Dendritic cell treated with granulocyte-macrophage colony-stimulating factor and Interleukin-4, amounts not matched to agents 40 ng/mL and 50 ng/mL, for 4 days (primary cell): ENCODE results near the gene AUTS2.

Experiments
- H3K27ac Mint-ChIP-seq: one replicate; pipeline ENCODE4 v1.8.0; 2022; ENCODE audit warnings: mild to moderate bottlenecking, mixed read lengths
- H3K27me3 Mint-ChIP-seq: one replicate; pipeline ENCODE4 v1.8.0; 2022; ENCODE audit warnings: mild to moderate bottlenecking, mixed read lengths
- H3K36me3 Mint-ChIP-seq: one replicate; pipeline ENCODE4 v1.8.0; 2022; ENCODE audit warnings: low read depth, mixed read lengths
- H3K4me1 Mint-ChIP-seq: one replicate; pipeline ENCODE4 v1.8.0; 2022; ENCODE audit warnings: low read depth, mixed read lengths
- H3K4me3 Mint-ChIP-seq: one replicate; pipeline ENCODE4 v1.8.0; 2022; ENCODE audit warnings: mild to moderate bottlenecking, moderate library complexity, mixed read lengths
- H3K9me3 Mint-ChIP-seq: one replicate; pipeline ENCODE4 v1.8.0; 2022; ENCODE audit warnings: mixed read lengths
- intact Hi-C: fragments of 100-400 bp; cut with micrococcal nuclease; formaldehyde crosslinking; loops from one replicate; pipeline ENCODE4 v1.15.0; 2022

The AUTS2 gene

DNA sequence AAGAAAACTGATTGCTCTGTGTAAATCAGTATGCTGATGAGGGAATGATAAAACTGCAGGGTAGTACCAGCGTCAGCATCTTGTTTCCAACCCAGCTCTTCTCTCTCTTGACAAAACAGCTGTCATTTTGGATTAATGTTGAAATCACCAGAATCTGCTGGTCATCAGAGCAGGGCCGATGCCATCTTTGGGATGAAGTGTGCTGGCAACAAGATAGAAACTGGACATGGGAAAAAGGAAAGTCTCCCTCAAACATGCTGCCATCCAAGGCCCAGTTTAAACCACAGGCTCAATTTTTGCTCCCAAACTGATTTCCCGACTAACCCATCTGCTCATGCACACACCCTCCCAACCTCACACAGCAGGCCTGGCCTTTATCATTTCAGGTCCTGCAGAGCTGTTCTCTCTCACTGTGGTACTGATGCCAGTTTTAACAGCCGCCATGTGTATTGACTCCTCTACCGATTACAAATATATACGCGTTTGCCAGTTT, 285.2 kb downstream of the AUTS2 start:
- Mint-ChIP-seq H3K27me3 (no peaks in the 10 kb centered on the region), H3K9me3 (no peaks in the 10 kb centered on the region), H3K36me3 (no peaks in the 10 kb centered on the region), H3K27ac (no peak overlapping the region), H3K4me1 (no peaks in the 10 kb centered on the region), H3K4me3 (no peak overlapping the region)
- intact Hi-C loops: no loop called here

DNA sequence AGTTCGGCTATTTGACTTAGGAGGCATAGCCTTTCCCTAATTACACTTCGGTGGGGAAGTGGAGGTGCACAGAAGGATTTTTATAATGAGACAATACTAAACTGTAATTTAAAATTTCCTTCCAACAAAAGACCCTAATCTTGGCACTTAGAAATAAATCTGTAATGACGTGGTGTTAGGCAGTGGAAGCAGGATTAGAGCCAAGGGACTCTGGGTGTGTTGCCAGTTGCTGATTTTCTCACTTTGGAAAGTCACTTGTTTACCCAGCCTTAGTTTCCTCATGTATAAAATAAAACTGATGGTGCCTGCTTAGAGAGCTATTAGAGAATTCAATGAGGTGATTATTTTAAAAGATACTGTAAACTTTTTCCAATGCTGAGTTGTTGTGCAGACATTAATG, 287.2 kb downstream of the AUTS2 start:
- Mint-ChIP-seq H3K9me3 (no peaks in the 10 kb centered on the region), H3K4me1 (no peaks in the 10 kb centered on the region), H3K36me3 (no peaks in the 10 kb centered on the region), H3K27ac (no peak overlapping the region), H3K4me3 (no peak overlapping the region), H3K27me3 (no peaks in the 10 kb centered on the region)
- intact Hi-C loops: no loop called here

DNA sequence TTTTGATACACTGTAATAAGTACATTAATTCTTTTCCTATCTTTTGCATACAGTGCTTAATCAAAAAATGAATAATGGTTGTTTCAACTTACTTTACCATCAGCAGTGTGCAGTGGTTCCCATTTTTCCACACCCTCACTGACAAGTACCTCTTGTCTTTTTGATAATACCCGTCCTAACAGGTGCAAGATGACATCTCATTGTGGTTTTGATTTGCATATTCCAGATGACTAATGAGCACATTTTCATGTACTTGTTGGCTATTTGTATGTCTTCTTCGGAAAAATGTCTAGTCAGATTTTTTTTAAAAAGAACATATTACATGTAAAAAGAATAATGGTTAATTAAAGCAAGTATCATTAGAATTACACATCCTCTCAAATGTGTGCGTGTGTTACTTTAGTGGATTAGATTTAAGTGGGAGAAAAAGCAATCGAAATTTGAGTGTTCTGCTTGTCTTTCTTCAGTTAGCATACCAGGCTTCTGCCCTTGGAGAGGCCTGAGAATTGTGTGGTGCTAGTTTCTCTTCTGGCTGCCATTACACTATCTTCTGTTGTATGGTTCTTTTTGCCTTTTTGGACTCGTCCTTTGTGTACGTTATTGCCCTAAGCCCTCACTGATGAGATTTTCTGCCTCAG, 291.2 kb downstream of the AUTS2 start:
- Mint-ChIP-seq H3K9me3 (no peaks in the 10 kb centered on the region), H3K4me1 (no peaks in the 10 kb centered on the region), H3K36me3 (no peaks in the 10 kb centered on the region), H3K27me3 (no peaks in the 10 kb centered on the region), H3K4me3 (no peak overlapping the region), H3K27ac (no peak overlapping the region)
- intact Hi-C loops: no loop called here

DNA sequence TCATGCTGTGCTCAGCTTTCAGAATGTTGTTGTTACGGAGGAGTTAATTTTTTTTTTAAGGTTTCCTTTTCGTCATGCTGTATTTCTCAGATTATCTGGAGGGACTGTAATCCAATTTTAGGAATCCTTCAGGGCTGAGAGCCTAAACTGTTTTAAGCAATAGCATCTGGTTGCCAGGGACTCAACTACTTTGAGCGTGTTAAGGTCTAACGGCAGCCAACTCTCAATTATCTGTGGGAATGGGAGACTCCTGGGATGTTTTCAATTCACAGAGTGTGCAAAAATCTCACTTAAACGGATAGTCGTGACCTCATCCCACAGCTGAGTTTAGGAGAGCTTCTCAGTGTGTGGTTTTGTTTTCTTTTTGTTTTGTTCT, 291.7 kb downstream of the AUTS2 start:
- intact Hi-C loops: no loop called here
- H3K27me3 Mint-ChIP-seq: no peaks in the 10 kb centered on the region
- H3K36me3 Mint-ChIP-seq: no peaks in the 10 kb centered on the region
- no peaks in the 10 kb centered on the region for H3K9me3 Mint-ChIP-seq
- H3K27ac Mint-ChIP-seq: no peak overlapping the region
- no peaks in the 10 kb centered on the region for H3K4me1 Mint-ChIP-seq
- H3K4me3 Mint-ChIP-seq: no peak overlapping the region

DNA sequence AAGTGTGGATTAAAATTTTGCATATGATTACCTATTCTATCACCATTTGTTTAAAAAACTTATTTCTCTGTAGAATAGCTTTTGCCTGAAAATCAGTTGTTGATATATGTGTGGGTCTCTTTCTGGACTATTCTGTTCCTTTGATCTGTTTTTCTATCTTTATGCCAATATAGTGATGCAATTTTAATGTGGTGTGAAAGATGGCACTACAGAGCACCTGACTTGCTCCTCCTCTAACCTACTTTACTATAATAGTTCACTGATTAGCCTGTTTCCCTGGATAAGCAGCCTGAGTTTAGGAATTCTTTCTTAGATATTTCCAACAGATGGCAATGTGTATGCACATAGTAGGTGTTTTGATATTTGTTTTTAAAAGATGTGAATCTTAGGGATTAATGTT, 294.5 kb downstream of the AUTS2 start:
- no peak overlapping the region for H3K27ac Mint-ChIP-seq

DNA sequence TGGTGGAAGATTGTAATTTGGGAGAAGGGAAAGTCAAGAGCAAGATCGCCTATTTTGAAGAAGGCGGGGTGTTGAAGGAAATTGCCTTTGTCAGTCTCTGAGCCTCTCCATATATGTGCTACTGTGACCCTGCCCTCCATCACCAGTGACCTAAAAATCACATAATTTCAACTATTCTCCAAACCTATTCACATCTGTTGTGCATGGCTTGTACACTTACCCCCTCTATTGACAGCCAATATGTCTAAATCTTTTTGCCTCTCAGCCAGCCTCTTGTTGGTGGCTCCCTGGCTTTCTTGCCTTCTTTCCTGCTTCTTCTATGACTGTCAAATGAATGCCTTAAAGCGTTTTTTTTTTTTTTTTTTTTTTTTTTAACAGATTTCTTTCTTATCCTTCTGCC, 295.6 kb downstream of the AUTS2 start:
- Mint-ChIP-seq H3K4me1 (no peaks in the 10 kb centered on the region), H3K27me3 (no peaks in the 10 kb centered on the region), H3K36me3 (no peaks in the 10 kb centered on the region), H3K27ac (no peak overlapping the region), H3K9me3 (no peaks in the 10 kb centered on the region), H3K4me3 (no peak overlapping the region)
- intact Hi-C loops: no loop called here

More for the DNA sequence above, 294.5 kb downstream of the AUTS2 start:
- Mint-ChIP-seq H3K4me3 (no peak overlapping the region), H3K9me3 (no peaks in the 10 kb centered on the region), H3K36me3 (no peaks in the 10 kb centered on the region), H3K4me1 (no peaks in the 10 kb centered on the region), H3K27me3 (no peaks in the 10 kb centered on the region)
- intact Hi-C loops: no loop called here

DNA sequence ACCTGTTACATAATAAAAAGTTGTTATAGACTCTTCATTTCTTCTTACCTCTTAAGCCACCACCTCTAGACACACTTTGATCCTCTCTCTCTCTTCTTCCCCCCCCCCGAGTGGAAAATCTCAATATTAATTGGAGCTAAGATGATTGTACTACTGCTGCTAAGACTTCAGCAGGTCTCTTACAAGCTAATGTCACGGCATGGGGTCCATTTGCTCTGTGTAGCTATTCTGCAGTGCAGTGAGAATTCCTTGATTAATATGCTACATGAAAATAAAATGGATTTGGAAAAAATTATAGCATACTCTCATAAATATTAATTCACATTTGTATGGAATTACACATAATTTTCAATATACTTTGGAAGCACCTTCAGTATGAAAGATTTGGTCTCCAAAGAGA, 297.2 kb downstream of the AUTS2 start:
- Mint-ChIP-seq H3K27me3 (no peaks in the 10 kb centered on the region), H3K9me3 (no peaks in the 10 kb centered on the region), H3K4me3 (no peak overlapping the region), H3K36me3 (no peaks in the 10 kb centered on the region), H3K4me1 (no peaks in the 10 kb centered on the region), H3K27ac (no peak overlapping the region)
- intact Hi-C loops: no loop called here

DNA sequence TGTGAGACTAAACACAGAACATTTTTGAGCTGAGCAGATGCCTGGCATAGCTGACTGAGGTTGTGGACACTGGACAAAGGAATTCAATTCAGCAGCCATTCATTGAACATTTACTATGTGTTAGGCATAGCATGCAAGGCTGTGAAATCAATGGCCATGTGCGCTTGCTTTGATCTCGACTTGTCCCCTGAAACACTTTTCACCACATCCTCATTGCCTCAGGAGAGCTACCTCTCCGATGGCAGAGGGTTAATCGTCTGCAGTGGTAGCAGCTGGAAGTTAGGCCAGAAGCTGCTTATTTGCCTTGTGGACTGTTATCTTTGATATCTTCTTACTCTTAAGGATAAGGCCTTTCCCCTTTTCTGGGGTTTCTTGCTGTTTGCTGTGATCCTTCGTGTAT, 297.8 kb downstream of the AUTS2 start:
- Mint-ChIP-seq H3K27ac (no peak overlapping the region), H3K4me3 (no peak overlapping the region), H3K36me3 (no peaks in the 10 kb centered on the region), H3K4me1 (no peaks in the 10 kb centered on the region), H3K27me3 (no peaks in the 10 kb centered on the region), H3K9me3 (no peaks in the 10 kb centered on the region)
- intact Hi-C loops: no loop called here

DNA sequence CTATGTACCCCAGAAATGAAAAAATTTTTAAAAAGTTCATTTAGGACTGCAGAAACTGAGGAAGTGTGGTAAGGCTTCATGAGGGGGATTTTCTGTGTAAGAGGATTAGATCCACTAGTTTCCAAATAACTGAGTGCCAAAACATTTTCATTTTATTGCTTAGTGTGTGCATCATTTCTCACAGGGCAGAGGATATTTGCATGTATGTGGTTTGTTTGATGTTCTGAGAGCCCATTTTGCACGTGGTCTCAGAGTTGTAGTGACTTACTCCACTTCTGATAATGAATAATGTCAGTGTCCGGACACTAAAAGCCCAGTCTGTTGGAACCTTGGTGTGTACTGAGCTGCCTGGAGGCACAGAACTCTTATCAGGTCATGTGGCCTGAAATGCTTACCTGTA, 299.9 kb downstream of the AUTS2 start:
- H3K27ac Mint-ChIP-seq: no peak overlapping the region
- no peaks in the 10 kb centered on the region for H3K27me3 Mint-ChIP-seq
- H3K4me3 Mint-ChIP-seq: no peak overlapping the region
- no peaks in the 10 kb centered on the region for H3K36me3 Mint-ChIP-seq
- no peaks in the 10 kb centered on the region for H3K4me1 Mint-ChIP-seq
- H3K9me3 Mint-ChIP-seq: no peaks in the 10 kb centered on the region
- intact Hi-C loops: no loop called here

DNA sequence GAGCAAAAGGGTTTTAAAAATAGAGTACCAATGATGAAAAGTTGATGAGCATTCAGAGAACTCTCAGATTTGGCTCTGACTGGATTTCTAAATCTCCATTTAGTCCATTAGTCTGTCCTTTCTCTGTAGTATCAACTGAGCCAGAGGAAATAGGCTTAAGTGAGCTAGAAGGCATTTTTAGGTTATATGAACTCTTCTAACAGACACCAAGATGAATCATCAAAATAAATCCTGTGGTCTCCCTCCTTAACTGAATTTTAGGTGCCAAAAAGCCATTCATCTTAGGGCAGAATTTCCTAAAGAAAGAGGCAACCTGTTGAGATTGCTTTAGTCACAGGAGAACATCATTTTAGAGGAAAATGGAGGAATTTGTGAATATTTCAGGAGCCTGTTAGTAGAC, 305.1 kb downstream of the AUTS2 start:
- Mint-ChIP-seq H3K27ac (no peak overlapping the region), H3K4me3 (no peak overlapping the region), H3K9me3 (no peaks in the 10 kb centered on the region), H3K4me1 (no peaks in the 10 kb centered on the region), H3K27me3 (no peaks in the 10 kb centered on the region), H3K36me3 (no peaks in the 10 kb centered on the region)
- intact Hi-C loops: no loop called here

DNA sequence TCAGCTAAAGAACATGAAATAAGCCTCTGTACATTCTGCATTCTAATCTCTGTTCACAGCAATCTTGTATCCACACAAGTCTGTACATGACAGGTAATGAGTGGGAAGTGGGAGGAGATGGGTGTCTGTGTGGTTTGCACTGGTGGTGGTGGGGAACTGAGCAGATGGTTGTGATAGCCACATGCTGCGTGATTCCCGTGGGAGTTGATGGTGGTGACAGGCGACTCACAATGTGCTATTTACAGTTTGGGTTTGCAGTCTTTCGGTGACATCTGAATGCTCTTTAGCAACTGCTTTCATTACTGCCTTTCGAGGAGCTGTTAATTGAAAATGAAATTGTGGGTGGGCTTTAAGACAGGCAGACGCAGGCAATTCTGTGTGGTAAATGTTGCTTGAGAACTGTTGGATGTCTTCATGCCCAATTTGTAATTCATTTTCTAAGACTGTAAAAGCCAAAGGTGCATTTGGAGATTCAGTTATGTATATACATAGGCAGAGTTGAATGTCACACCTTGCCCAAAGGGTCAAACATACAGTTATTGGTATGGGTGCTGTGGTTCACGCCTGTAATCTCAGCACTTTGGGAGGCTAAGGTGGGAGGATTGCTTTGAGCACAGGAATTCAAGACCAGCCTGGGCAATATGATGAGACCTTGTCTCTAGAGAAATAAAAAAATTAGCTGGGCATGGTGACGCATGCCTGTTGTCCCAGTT, 308.2 kb downstream of the AUTS2 start:
- intact Hi-C loops: no loop called here

DNA sequence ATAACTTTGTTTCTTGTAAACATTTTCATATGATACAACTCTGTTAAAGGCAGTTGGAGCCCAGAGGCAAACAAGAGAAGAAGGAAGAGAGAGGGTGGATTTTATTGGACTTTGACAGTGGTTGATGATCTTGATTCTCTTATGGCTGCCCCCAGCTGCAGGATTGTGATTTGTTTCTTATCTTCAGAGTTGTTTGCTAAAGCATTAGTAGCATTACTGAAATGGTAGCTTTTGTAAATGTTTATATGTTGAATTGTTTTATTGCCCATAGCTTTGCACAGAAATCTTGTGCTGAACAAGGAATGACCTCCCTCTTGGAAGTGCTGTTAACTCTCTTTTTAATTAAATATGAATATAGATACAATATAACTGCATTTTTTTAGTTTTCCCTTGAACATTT, 309.4 kb downstream of the AUTS2 start:
- Mint-ChIP-seq H3K27me3 (no peaks in the 10 kb centered on the region), H3K4me3 (no peak overlapping the region), H3K9me3 (peaks cover 13% of the 10 kb centered on the region), H3K4me1 (no peaks in the 10 kb centered on the region), H3K27ac (no peak overlapping the region), H3K36me3 (no peaks in the 10 kb centered on the region)
- intact Hi-C loops: no loop called here

More for the DNA sequence above, 308.2 kb downstream of the AUTS2 start:
- Mint-ChIP-seq H3K4me3 (no peak overlapping the region), H3K27ac (no peak overlapping the region), H3K4me1 (no peaks in the 10 kb centered on the region), H3K36me3 (no peaks in the 10 kb centered on the region), H3K27me3 (no peaks in the 10 kb centered on the region), H3K9me3 (peaks cover 8% of the 10 kb centered on the region)

DNA sequence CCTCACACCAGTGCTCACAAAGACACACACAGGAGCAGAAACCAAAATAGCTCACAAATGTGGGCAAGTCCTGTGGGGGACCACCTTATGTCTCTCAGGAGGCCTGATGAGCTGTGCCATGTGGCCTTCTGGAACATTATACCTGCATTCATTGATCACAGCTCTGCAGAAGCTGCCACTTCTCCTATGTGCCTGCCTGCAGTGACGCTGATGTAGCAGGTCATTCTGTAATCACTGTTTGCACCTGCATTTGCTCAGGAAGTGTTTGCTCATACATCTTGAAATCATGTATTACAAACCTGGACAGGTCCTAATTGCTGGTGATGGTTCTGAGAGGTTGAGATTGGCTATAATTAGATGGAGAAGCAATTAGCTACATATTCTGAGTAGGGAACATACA, 310.2 kb downstream of the AUTS2 start:
- intact Hi-C loops: no loop called here
- Mint-ChIP-seq H3K4me3 (no peak overlapping the region), H3K9me3 (peaks cover 13% of the 10 kb centered on the region), H3K36me3 (no peaks in the 10 kb centered on the region), H3K4me1 (no peaks in the 10 kb centered on the region), H3K27ac (no peak overlapping the region), H3K27me3 (no peaks in the 10 kb centered on the region)

DNA sequence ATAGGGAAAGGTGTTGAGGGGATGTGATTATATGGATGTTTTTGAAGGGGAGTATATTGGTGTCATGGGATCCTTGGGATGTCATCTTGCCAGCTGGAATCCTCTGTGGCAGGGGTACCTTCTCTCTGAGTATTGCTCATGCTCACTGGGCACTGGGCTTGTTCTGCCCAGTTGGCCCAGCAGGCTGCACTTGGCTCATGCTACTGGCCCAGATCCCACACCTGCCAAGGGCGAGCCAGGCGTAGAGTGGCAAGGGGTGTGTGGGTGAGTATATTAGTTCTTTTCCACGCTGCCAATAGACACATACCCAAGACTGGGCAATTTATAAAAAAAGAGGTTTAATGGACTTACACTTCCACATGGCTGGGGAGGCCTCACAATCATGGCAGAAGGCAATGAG, 311.9 kb downstream of the AUTS2 start:
- intact Hi-C loops: no loop called here
- Mint-ChIP-seq H3K4me1 (no peaks in the 10 kb centered on the region), H3K27me3 (no peaks in the 10 kb centered on the region), H3K9me3 (peaks cover 13% of the 10 kb centered on the region), H3K36me3 (no peaks in the 10 kb centered on the region), H3K4me3 (no peak overlapping the region), H3K27ac (no peak overlapping the region)

DNA sequence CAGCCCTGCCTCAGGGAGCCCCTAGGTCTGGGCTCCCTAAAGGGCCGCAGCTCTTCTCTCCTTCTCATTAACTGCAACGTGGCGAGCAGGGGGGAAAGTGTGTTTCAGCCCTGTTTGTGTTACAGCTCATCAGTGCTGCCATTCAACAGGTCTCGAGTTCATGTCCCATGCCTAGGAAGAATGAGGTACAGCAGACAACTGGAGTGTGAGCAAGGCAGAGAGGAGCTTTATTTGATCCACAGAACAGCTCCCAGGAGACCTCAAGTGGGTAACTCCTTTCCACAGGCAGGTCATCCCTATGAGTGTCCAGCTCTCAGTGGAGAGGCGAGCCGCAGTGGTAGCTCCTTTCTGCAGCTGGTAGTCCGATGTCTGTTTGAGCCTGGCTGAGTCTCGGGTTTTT, 313.1 kb downstream of the AUTS2 start:
- H3K9me3 Mint-ChIP-seq: peaks cover 13% of the 10 kb centered on the region
- no peak overlapping the region for H3K27ac Mint-ChIP-seq
- no peaks in the 10 kb centered on the region for H3K27me3 Mint-ChIP-seq
- H3K36me3 Mint-ChIP-seq: no peaks in the 10 kb centered on the region
- no peaks in the 10 kb centered on the region for H3K4me1 Mint-ChIP-seq
- H3K4me3 Mint-ChIP-seq: no peak overlapping the region
- intact Hi-C loops: no loop called here
